GM10248 (cell line): ENCODE results near the gene FKBP1A.

Experiments
- CTCF ChIA-PET: fragments of 300-600 bp; sonication (Branson Sonifier 250); formaldehyde crosslinking; extraction: SDS; loops from one replicate; lab custom pipeline; 2021; ENCODE audit warnings: antibody characterized with exemption; lab: Yijun Ruan, JAX
- POLR2A ChIA-PET: fragments of 350-650 bp; sonication (Branson Sonifier 250); formaldehyde crosslinking; extraction: SDS; loops from one replicate; lab custom pipeline; 2020; ENCODE audit warnings: antibody characterized with exemption; lab: Yijun Ruan, JAX
- DNase-seq: peaks from one replicate; pipeline ENCODE4 v3.0.0; 2012; ENCODE audit errors: extremely low spot score
- CTCF ChIP-seq: IDR thresholded peaks from 2 replicates; pipeline ENCODE4 v1.5.1; 2012; ENCODE audit warnings: mild to moderate bottlenecking, low read depth; ENCODE audit errors: extremely low read depth, missing control alignments, control extremely low read depth

FKBP1A gene

GRCh38 chr20:1321654-1321939, 71.3 kb downstream of the FKBP1A start:
- ChIA-PET CTCF (interaction anchor here (0.9 to 2.1 kb wide), 7 partner anchors 9 to 455 kb away, joined by 3 to 9 read pairs (median 3); partner anchors contain the start of gene NSFL1C), POLR2A (no interaction called here)
- no peak for DNase-seq
- TF ChIP-seq CTCF, result no peak

DNA sequence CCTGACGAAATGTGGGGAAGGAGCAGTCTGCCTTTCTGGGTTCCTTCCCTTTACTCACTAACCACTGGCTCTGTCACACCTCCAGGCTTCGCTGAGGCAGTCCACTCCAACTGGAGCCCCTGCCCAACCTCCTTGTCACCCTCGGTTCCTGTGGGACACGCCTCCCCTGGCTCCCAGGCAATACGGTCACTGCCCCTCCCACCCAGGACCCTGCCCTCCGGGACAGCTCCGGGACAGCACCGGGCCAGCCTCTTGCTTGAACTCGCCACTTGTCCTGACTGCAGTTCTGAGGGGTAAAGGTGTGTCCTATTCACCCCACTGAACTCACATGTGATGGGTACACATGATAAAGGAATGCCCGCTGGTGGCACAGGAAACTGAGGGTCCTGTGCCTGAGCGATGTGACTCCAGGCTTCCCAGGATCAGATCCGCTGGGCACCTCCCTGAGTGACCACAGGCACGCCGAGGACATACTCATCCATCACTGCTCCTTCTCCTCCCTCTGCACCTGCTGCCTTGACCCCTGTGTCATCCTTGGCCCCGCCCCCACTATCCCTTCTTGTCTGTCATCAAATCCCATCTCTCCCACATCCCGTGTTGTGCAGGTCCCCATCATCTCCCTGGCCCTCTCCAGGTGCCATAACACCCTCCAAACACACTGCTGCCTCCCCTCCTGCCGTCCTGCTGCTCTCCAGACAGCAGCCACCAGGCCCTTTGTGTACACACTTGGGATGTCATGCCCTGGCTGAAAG, 71.8 kb downstream of the FKBP1A start:
- ChIA-PET CTCF (interaction anchor here (0.9 to 2.1 kb wide), 4 partner anchors 9 to 146 kb away, joined by 3 to 9 read pairs (median 5); partner anchors contain the start of gene NSFL1C), POLR2A (no interaction called here)
- no peak for TF ChIP-seq CTCF
- no peak for DNase-seq

GRCh38 chr20:1320016-1320415, 72.8 kb downstream of the FKBP1A start:
- CTCF ChIA-PET, result interaction anchor here (0.8 to 1.4 kb wide), 2 partner anchors 13 to 77 kb away, joined by 3 read pairs; no protein-coding TSS in a partner anchor
- no peak for TF ChIP-seq CTCF
- POLR2A ChIA-PET, result no interaction called here
- DNase-seq, result no peak

- DNase-seq, result no peak
- no peak for TF ChIP-seq CTCF
- CTCF ChIA-PET, result interaction anchor here (0.8 to 1.4 kb wide), 2 partner anchors 13 to 78 kb away, joined by 3 read pairs; no protein-coding TSS in a partner anchor
- POLR2A ChIA-PET, result no interaction called here
Measured at GRCh38 chr20:1319462-1319861, 73.4 kb downstream of the FKBP1A start.

DNA sequence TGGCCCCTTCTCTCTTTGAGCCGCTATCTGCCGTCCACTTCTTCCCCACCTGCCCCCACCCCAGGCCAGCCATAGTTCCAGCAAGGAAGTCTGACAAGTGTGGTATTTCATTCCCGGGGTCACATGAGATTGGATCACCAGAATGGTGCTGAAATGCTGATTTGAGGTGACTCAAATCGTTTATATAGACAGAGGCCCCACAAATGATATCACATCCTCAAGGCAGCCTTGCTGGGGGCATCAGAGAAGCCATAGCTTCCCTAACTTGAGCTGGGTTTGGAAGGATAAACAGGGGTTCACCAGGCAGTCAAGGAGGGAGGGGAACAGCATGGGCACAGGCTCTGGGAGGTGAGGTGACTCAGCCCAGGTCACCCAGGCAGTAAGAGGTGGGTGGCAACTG, 73.8 kb downstream of the FKBP1A start:
- ChIA-PET POLR2A (no interaction called here), CTCF (interaction anchor here (1.4 kb wide), 1 partner anchor 14 kb away, joined by 3 read pairs; no protein-coding TSS in a partner anchor)
- DNase-seq, result no peak
- TF ChIP-seq CTCF, result no peak
